GM12878 (cell line): ENCODE measurements around the gene UMAD1. TPM values are rescaled to one million over a fixed set of nuclear protein-coding genes. Genes with fewer than 3 reads are reported as not detected.

Experiments
- ATAC-seq: fragments of 200-7000 bp; cut with Tn5 transposase; 3 replicates; pipeline ENCODE4 v1.9.1; 2020; ENCODE audit warnings: mild to moderate bottlenecking, moderate library complexity
- BruUV-seq: library from RNA; stranded (reverse); fragments of 400-500 nt; replicated peaks from 2 replicates; lab custom pipeline; 2021; lab: Mats Ljungman, UMichigan
- CTCF ChIA-PET: fragments of 300-600 bp; sonication (Branson Sonifier 250); formaldehyde crosslinking; extraction: SDS; loops from one replicate; lab custom pipeline; 2021; ENCODE audit warnings: inconsistent platforms; lab: Yijun Ruan, JAX
- POLR2A ChIA-PET: fragments of 350-600 bp; formaldehyde crosslinking; extraction: SDS; loops from one replicate; lab custom pipeline; 2021; ENCODE audit warnings: inconsistent platforms; lab: Charles Lee
- RAD21 ChIA-PET: fragments of 300-600 bp; sonication (Branson Sonifier 250); formaldehyde crosslinking; loops from one replicate; lab custom pipeline; 2023; ENCODE audit warnings: antibody characterized with exemption; ENCODE audit not compliant: unreplicated experiment; lab: Charles Lee
- SMC1A ChIA-PET: fragments of 300-600 bp; sonication (Branson Sonifier 250); formaldehyde crosslinking; loops from one replicate; lab custom pipeline; 2023; ENCODE audit not compliant: unreplicated experiment, uncharacterized antibody; lab: Charles Lee
- DNase-seq: peaks from one replicate; pipeline ENCODE4 v3.0.0-alpha.2; 2011; ENCODE audit warnings: low read depth, low spot score
- FAIRE-seq: peaks from 3 replicates; lab custom pipeline; 2011; peaks lifted over from hg19 to GRCh38; lab: Jason Lieb, UNC
- H2AFZ ChIP-seq: 2 replicates; pipeline ENCODE4 v1.6.0; 2011; ENCODE audit warnings: low read depth, low read length, control low read depth; ENCODE audit not compliant: control insufficient read depth
- H3K27ac ChIP-seq: 2 replicates; pipeline ENCODE4 v1.5.1; 2011; ENCODE audit warnings: control low read depth; ENCODE audit not compliant: control insufficient read depth, insufficient read depth
- H3K27me3 ChIP-seq, 2 experiments: replicated peaks in 1 of 2; 2 replicates each; pipeline versions ENCODE4 v1.6.0 to v1.6.1; 2011; ENCODE audit warnings: low read length in 1 of 2; ENCODE audit not compliant: control insufficient read depth in 2 of 2, insufficient read depth in 2 of 2
- H3K36me3 ChIP-seq, 2 experiments: 2 replicates each; pipeline ENCODE4 v1.5.1; 2011; ENCODE audit warnings: low read length in 1 of 2; ENCODE audit not compliant: control insufficient read depth in 2 of 2, insufficient read depth in 2 of 2
- H3K4me1 ChIP-seq: 2 replicates; pipeline ENCODE4 v1.6.1; 2011; ENCODE audit warnings: mild to moderate bottlenecking, low read length, moderate library complexity, mixed read lengths; ENCODE audit not compliant: control insufficient read depth, insufficient read depth
- H3K4me2 ChIP-seq: 2 replicates; pipeline ENCODE4 v1.6.0; 2011; ENCODE audit warnings: control low read depth; ENCODE audit not compliant: control insufficient read depth, insufficient read depth
- H3K4me3 ChIP-seq: fragments of 200-600 bp; sonication (generic); 2 replicates; pipeline ENCODE4 v1.5.1; 2016
- H3K79me2 ChIP-seq: 2 replicates; pipeline ENCODE4 v1.6.0; 2011; ENCODE audit warnings: low read length; ENCODE audit not compliant: control insufficient read depth, insufficient read depth
- H3K9ac ChIP-seq: 2 replicates; pipeline ENCODE4 v1.8.0; 2011; ENCODE audit warnings: low read length, control low read depth, mixed read lengths; ENCODE audit not compliant: control insufficient read depth, insufficient read depth
- H3K9me3 ChIP-seq: replicated peaks from 3 replicates; pipeline ENCODE4 v1.5.1; 2011; ENCODE audit warnings: mild to moderate bottlenecking, low read length; ENCODE audit not compliant: control insufficient read depth, insufficient read depth
- H4K20me1 ChIP-seq: 2 replicates; pipeline ENCODE4 v1.6.0; 2011; ENCODE audit not compliant: control insufficient read depth, insufficient read depth
- CEBPB ChIP-seq, 2 experiments: fragments of 150-350 bp in 1 of 2; IDR thresholded peaks; 2 replicates each; pipeline ENCODE4 v1.6.1; 2012 to 2014; ENCODE audit warnings: low read depth in 2 of 2, low read length in 2 of 2, borderline replicate concordance in 1 of 2, inconsistent platforms in 1 of 2
- EGR1 ChIP-seq, 2 experiments: IDR thresholded peaks; 1 replicate in 1 of 2; 2 replicates in 1 of 2; pipeline ENCODE4 v1.6.1; 2011 to 2012; ENCODE audit warnings: low read depth in 2 of 2, low read length in 2 of 2, borderline replicate concordance in 1 of 2, mild to moderate bottlenecking in 1 of 2, moderate library complexity in 1 of 2
- FOS ChIP-seq: IDR thresholded peaks from 3 replicates; pipeline ENCODE4 v1.6.1; 2011; ENCODE audit warnings: borderline replicate concordance; ENCODE audit not compliant: insufficient read length; ENCODE audit errors: extremely low read depth
- NFIC ChIP-seq: IDR thresholded peaks from 2 replicates; pipeline ENCODE4 v1.6.1; 2012; ENCODE audit warnings: low read depth, mild to moderate bottlenecking, inconsistent platforms, low read length, moderate library complexity
- PKNOX1 ChIP-seq: fragments of 450-650 bp; IDR thresholded peaks from 2 replicates; pipeline ENCODE4 v1.6.1; 2016; ENCODE audit warnings: mild to moderate bottlenecking
- SMAD5 ChIP-seq: IDR thresholded peaks from 2 replicates; pipeline ENCODE4 v1.6.1; 2016; ENCODE audit warnings: antibody characterized with exemption, low read depth
- SP1 ChIP-seq: IDR thresholded peaks from one replicate; pipeline ENCODE4 v1.6.1; 2011; ENCODE audit warnings: low read depth, low read length
- ZNF207 ChIP-seq: fragments of 450-650 bp; IDR thresholded peaks from 2 replicates; pipeline ENCODE4 v1.6.1; 2014; ENCODE audit warnings: antibody characterized with exemption, mild to moderate bottlenecking, borderline replicate concordance
- WGBS: methylation state at CpG from one replicate; pipeline ENCODE4 v1.1.6; 2016; ENCODE audit warnings: low lambda C conversion rate; ENCODE audit not compliant: insufficient replicate concordance, insufficient coverage; ENCODE audit errors: missing lambda C conversion rate; 5-methylcytosine and 5-hydroxymethylcytosine counted together
- in situ Hi-C: fragments of 300-500 bp; cut with MboI; formaldehyde crosslinking; loops from 9 replicates; pipeline ENCODE4 v1.14.3; 2018; ENCODE audit warnings: mixed read lengths
- intact Hi-C: fragments of 100-400 bp; cut with micrococcal nuclease; formaldehyde crosslinking; loops from one replicate; pipeline ENCODE4 v1.14.2; 2022; ENCODE audit not compliant: unreplicated experiment
- polyA plus RNA-seq, 11 experiments: library from polyadenylated mRNA; depleted of rRNA in 4 of 11; unstranded in 6 of 11; stranded (reverse) in 5 of 11; fragments of >200 nt; fragmentation: Nextera tagmentation in 4 of 11; fragmentation: Illumina TruSeq in 1 of 11; extraction: Ambion mirVana in 4 of 11; extraction: Trizol in 1 of 11; gene quantifications; 1 replicate in 1 of 11; 2 replicates in 10 of 11; pipeline versions ENCODE4 v1.2.1 to v1.2.3, GENCODE V29; 2011 to 2016; ENCODE audit warnings: inconsistent platforms in 2 of 11, missing spikeins in 2 of 11, low read depth in 1 of 11
- total RNA-seq, 4 experiments: library from RNA; depleted of rRNA in 3 of 4; stranded (reverse); fragments of >200 nt in 3 of 4; fragmentation: Illumina TruSeq in 1 of 4; extraction: Trizol in 1 of 4; gene quantifications; 2 replicates each; pipeline versions ENCODE4 v1.2.1 to v1.2.3, GENCODE V29; 2013 to 2021
- TF ChIP-seq, protein P1 (sequence below): fragments of 150-350 bp; IDR thresholded peaks from 2 replicates; pipeline ENCODE4 v1.6.1; 2014; ENCODE audit warnings: mild to moderate bottlenecking, low read depth, low read length
- TF ChIP-seq, protein P2 (sequence below): IDR thresholded peaks from 2 replicates; pipeline ENCODE4 v1.6.1; 2012; ENCODE audit warnings: improper control_type of control experiment, low read depth, low read length; ENCODE audit not compliant: insufficient replicate concordance

UMAD1 gene
- total and polyA plus RNA-seq, 10 of the 15 experiments (the other 5 are each of a cell fraction or from before 2014, with no cell fraction given): 6.0 to 28.6 (median 9.3) TPM

DNA sequence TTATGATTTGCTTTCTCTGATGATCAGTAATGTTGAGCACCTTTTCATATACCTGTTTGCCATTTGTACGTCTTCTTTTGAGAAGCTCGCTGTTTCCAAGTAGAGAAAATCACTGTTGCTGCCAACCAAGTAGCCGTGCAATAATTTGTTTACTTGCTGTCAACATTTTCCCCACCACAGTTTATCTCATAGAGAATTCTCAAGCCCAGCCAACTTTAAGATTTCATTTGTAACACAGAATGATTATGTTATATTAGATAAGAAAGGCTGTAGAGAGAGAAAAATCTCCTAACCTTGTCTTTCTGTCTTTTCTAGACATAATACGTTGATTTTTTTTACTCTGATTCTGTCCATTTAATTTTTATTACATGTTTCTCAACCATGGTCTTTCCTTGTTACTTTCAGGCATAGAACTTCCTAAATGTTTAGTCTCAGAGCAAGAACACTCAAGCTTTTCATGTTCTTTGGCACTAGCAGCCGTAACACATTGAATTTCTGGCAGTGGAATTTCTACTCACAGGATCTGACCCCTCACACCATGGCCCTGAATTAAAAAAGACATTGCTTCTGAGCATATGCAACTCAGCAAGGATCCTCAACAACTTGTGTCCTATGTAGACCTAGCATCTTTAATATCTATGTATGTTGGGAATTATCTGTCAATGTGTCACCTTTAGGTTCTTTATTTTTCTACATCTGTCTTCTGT is 54.7 kb downstream of the UMAD1 start:
- no peaks in the 10 kb centered on the region for H3K36me3 ChIP-seq
- RAD21 ChIA-PET: no interaction called here
- intact Hi-C loops (no loop called here), in situ Hi-C loops (no loop called here)
- no TSS peak for BruUV-seq
- ATAC-seq (no peak), DNase-seq (no peak), FAIRE-seq (no peak)
- H3K27ac ChIP-seq: no peak overlapping the region
- 97% methylated on average over 5 of the region's 5 CpGs for WGBS
- TF ChIP-seq, protein P1, sequence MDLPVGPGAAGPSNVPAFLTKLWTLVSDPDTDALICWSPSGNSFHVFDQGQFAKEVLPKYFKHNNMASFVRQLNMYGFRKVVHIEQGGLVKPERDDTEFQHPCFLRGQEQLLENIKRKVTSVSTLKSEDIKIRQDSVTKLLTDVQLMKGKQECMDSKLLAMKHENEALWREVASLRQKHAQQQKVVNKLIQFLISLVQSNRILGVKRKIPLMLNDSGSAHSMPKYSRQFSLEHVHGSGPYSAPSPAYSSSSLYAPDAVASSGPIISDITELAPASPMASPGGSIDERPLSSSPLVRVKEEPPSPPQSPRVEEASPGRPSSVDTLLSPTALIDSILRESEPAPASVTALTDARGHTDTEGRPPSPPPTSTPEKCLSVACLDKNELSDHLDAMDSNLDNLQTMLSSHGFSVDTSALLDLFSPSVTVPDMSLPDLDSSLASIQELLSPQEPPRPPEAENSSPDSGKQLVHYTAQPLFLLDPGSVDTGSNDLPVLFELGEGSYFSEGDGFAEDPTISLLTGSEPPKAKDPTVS: no peak
- TF ChIP-seq FOS (no peak), PKNOX1 (no peak), SP1 (no peak), CEBPB (IDR thresholded peaks at IDR 0.05; ENCODE audit: borderline replicate concordance in 1 of 2, low read depth in 2 of 2, low read length in 2 of 2) (no peak), NFIC (no peak), EGR1 (IDR thresholded peaks at IDR 0.05; ENCODE audit: borderline replicate concordance in 1 of 2, low read depth in 2 of 2, low read length in 2 of 2) (no peak), SMAD5 (no peak), ZNF207 (no peak)
- TF ChIP-seq, protein P2, sequence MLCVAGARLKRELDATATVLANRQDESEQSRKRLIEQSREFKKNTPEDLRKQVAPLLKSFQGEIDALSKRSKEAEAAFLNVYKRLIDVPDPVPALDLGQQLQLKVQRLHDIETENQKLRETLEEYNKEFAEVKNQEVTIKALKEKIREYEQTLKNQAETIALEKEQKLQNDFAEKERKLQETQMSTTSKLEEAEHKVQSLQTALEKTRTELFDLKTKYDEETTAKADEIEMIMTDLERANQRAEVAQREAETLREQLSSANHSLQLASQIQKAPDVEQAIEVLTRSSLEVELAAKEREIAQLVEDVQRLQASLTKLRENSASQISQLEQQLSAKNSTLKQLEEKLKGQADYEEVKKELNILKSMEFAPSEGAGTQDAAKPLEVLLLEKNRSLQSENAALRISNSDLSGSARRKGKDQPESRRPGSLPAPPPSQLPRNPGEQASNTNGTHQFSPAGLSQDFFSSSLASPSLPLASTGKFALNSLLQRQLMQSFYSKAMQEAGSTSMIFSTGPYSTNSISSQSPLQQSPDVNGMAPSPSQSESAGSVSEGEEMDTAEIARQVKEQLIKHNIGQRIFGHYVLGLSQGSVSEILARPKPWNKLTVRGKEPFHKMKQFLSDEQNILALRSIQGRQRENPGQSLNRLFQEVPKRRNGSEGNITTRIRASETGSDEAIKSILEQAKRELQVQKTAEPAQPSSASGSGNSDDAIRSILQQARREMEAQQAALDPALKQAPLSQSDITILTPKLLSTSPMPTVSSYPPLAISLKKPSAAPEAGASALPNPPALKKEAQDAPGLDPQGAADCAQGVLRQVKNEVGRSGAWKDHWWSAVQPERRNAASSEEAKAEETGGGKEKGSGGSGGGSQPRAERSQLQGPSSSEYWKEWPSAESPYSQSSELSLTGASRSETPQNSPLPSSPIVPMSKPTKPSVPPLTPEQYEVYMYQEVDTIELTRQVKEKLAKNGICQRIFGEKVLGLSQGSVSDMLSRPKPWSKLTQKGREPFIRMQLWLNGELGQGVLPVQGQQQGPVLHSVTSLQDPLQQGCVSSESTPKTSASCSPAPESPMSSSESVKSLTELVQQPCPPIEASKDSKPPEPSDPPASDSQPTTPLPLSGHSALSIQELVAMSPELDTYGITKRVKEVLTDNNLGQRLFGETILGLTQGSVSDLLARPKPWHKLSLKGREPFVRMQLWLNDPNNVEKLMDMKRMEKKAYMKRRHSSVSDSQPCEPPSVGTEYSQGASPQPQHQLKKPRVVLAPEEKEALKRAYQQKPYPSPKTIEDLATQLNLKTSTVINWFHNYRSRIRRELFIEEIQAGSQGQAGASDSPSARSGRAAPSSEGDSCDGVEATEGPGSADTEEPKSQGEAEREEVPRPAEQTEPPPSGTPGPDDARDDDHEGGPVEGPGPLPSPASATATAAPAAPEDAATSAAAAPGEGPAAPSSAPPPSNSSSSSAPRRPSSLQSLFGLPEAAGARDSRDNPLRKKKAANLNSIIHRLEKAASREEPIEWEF: no peak
- H3K9ac ChIP-seq: no peak overlapping the region
- SMC1A ChIA-PET: interaction anchor here (0.7 to 0.8 kb wide), 2 partner anchors 19 to 417 kb away, joined by 3 read pairs; no protein-coding TSS in a partner anchor
- H3K27me3 ChIP-seq: no peaks in the 10 kb centered on the region
- CTCF ChIA-PET: interaction anchor here (1.3 to 2.2 kb wide), 2 partner anchors 14 to 56 kb away, joined by 3 to 11 read pairs; no protein-coding TSS in a partner anchor
- H3K9me3 ChIP-seq: no peaks in the 10 kb centered on the region
- no peaks in the 10 kb centered on the region for H3K79me2 ChIP-seq
- peaks cover 5% of the 10 kb centered on the region for H3K4me1 ChIP-seq
- H2AFZ ChIP-seq: no peak overlapping the region
- POLR2A ChIA-PET: no interaction called here
- no peaks in the 10 kb centered on the region for H4K20me1 ChIP-seq
- no peak overlapping the region for H3K4me2 ChIP-seq
- no peak overlapping the region for H3K4me3 ChIP-seq
